Sigmoid colon (tissue), 4 donors: ENCODE results near the gene PAPOLA.

Source experiments
- EP300 ChIP-seq, 4 donors: sonication (generic); formaldehyde crosslinking; IDR thresholded peaks; one replicate each; pipeline ENCODE4 v1.6.1; 2017; ENCODE audit warnings: antibody characterized with exemption in 4 of 4
- POLR2A ChIP-seq, 2 donors: fragments of 450-650 bp; IDR thresholded peaks; one replicate each; pipeline ENCODE4 v1.6.1; 2016; ENCODE audit warnings: antibody characterized with exemption in 2 of 2, mild to moderate bottlenecking in 2 of 2, moderate library complexity in 2 of 2
- POLR2AphosphoS5 ChIP-seq, 4 donors: sonication (generic); formaldehyde crosslinking; IDR thresholded peaks; one replicate each; pipeline ENCODE4 v1.6.1; 2017; ENCODE audit warnings: antibody characterized with exemption in 4 of 4
- TF ChIP-seq, protein P1 (sequence below), 4 experiments: fragments of 450-650 bp in 3 of 4; fragments of 200-600 bp in 1 of 4; IDR thresholded peaks; one replicate each; pipeline ENCODE4 v1.5.1; 2016 to 2019; ENCODE audit warnings: antibody characterized with exemption in 4 of 4, mild to moderate bottlenecking in 3 of 4, moderate library complexity in 2 of 4

GRCh38 chr14:96514694-96515093 is 12.5 kb downstream of the PAPOLA start:
- TF ChIP-seq POLR2A (IDR thresholded peaks at IDR 0.05): no peak
- TF ChIP-seq, protein P1, sequence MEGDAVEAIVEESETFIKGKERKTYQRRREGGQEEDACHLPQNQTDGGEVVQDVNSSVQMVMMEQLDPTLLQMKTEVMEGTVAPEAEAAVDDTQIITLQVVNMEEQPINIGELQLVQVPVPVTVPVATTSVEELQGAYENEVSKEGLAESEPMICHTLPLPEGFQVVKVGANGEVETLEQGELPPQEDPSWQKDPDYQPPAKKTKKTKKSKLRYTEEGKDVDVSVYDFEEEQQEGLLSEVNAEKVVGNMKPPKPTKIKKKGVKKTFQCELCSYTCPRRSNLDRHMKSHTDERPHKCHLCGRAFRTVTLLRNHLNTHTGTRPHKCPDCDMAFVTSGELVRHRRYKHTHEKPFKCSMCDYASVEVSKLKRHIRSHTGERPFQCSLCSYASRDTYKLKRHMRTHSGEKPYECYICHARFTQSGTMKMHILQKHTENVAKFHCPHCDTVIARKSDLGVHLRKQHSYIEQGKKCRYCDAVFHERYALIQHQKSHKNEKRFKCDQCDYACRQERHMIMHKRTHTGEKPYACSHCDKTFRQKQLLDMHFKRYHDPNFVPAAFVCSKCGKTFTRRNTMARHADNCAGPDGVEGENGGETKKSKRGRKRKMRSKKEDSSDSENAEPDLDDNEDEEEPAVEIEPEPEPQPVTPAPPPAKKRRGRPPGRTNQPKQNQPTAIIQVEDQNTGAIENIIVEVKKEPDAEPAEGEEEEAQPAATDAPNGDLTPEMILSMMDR (IDR thresholded peaks at IDR 0.05): no peak
- no peak for TF ChIP-seq POLR2AphosphoS5 (IDR thresholded peaks at IDR 0.05)
- no peak for TF ChIP-seq EP300 (IDR thresholded peaks at IDR 0.05)
